Spleen (tissue), 7 donors: Measurements from ENCODE around the gene SPATA33.

Experiments used
- CTCF ChIP-seq, 11 experiments: fragments of 200-600 bp in 7 of 11; fragments of 450-650 bp in 4 of 11; sonication (generic) in 4 of 11; IDR thresholded peaks in 8 of 11; conservative IDR thresholded peaks in 3 of 11; 1 replicate in 7 of 11; 2 replicates in 4 of 11; pipeline versions ENCODE4 v1.4.0 to v1.8.0; 2016 to 2021; ENCODE audit warnings: antibody characterized with exemption in 11 of 11, inconsistent platforms in 4 of 11, mild to moderate bottlenecking in 1 of 11
- POLR2A ChIP-seq, 3 donors: fragments of 450-650 bp; IDR thresholded peaks; one replicate each; pipeline ENCODE4 v1.5.1; 2017; ENCODE audit warnings: antibody characterized with exemption in 3 of 3, mild to moderate bottlenecking in 1 of 3
- donor health status: DM: no; HTN: no; CAD: no; lungs with moderate emphysema.
- donor health status: DM: no; HTN: no; CAD: no.
- donor health status: DM: no; HTN: no; CAD: no.

- peak; percentile 85 to 98 (median 91) for TF ChIP-seq CTCF (IDR thresholded peaks at IDR 0.05 in 8 of 11, conservative IDR thresholded peaks at IDR 0.05 in 3 of 11)
- peak in 1 of 3 donors; percentile 59 for TF ChIP-seq POLR2A (IDR thresholded peaks at IDR 0.05)
Measured at GRCh38 chr16:89700100-89700648, 42.5 kb downstream of the SPATA33 start.
